Effector memory CD4-positive, alpha-beta T cell (primary cell): Measurements from ENCODE around the gene TTC39C.
A peak's percentile ranks its signal among the peaks of the same experiment; 100 is the strongest.

Experiments
- DNase-seq, 3 donors: peaks; one replicate each; pipeline ENCODE4 v3.0.0-alpha.2; 2020
- H3K27ac ChIP-seq: 2 replicates; pipeline ENCODE4 v1.7.0; 2013; ENCODE audit warnings: mild to moderate bottlenecking, low read length, moderate library complexity; ENCODE audit not compliant: insufficient read depth, poor library complexity, severe bottlenecking
- H3K27me3 ChIP-seq: replicated peaks from 2 replicates; pipeline ENCODE4 v1.7.0; 2013; ENCODE audit warnings: mild to moderate bottlenecking, low read length; ENCODE audit not compliant: insufficient read depth, control insufficient read depth, poor library complexity, severe bottlenecking
- H3K36me3 ChIP-seq: 2 replicates; pipeline ENCODE4 v1.7.0; 2013; ENCODE audit warnings: mild to moderate bottlenecking, low read length, moderate library complexity; ENCODE audit not compliant: control insufficient read depth, insufficient read depth
- H3K4me1 ChIP-seq: 2 replicates; pipeline ENCODE4 v1.7.0; 2013; ENCODE audit warnings: low read length, mild to moderate bottlenecking; ENCODE audit not compliant: control insufficient read depth, insufficient read depth, poor library complexity, severe bottlenecking
- H3K4me3 ChIP-seq: 2 replicates; pipeline ENCODE4 v1.7.0; 2013; ENCODE audit warnings: low read length, low read depth, mild to moderate bottlenecking; ENCODE audit not compliant: insufficient read depth, poor library complexity, severe bottlenecking
- H3K9me3 ChIP-seq: 2 replicates; pipeline ENCODE4 v1.7.0; 2013; ENCODE audit warnings: mild to moderate bottlenecking, low read length, moderate library complexity; ENCODE audit not compliant: control insufficient read depth

Gene TTC39C

DNA sequence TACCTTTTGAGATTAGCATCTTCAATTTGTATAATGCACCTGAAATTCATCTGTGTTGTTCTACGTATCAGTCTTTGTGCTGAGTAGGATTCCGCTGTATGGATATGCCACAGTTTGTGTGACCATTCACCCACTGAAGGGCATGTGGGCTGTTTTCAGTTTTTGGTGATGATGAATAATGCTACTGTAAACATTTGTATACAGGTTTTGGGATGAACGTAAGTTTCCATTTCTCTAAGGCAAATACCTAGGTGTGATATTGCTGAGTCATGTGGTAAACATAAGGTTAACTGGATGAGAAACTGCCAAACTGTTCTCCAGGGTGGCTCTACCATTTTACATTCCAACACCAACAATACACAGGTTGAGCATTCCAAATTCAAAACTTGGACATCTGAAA lies 159.4 kb downstream of the TTC39C start:
- H3K36me3 ChIP-seq: no peaks in the 10 kb centered on the region
- no peaks in the 10 kb centered on the region for H3K27me3 ChIP-seq
- no peak for DNase-seq
- H3K27ac ChIP-seq: no peak overlapping the region
- no peak overlapping the region for H3K4me3 ChIP-seq
- no peaks in the 10 kb centered on the region for H3K4me1 ChIP-seq
- H3K9me3 ChIP-seq: no peaks in the 10 kb centered on the region

DNA sequence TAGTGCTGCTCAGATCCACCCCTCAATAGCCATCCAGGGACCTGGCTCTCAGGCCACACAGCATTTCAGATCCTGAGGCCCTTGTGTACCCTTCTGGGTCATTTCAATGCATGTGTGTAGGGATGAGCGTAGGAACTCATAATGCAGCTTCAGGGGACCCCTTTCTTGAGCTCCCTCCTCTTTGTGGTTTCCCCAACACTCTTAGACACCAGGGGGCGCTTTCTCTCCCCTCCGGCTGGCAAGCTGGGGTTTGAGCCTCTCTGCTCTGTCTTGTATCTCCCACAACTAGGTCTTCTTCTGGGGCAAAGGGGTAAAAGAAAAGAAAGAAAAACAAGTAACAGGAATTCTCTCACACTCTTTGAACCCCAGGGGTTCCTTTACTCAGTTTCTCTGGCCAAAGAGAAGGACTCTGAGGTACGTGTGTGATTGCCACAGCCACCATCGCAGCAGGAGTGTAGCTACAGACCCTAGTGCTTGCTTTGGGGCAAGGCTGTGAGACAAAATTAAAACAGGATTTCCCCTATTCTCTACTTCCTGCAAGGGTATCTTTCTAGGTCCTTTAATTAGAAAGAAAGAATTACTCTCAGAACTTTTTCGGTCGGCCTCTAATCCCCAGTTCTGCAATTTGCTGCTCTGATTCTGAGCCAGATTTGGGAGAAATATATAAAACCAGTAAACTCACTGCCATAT lies 162.3 kb downstream of the TTC39C start:
- H3K4me1 ChIP-seq: no peaks in the 10 kb centered on the region
- no peaks in the 10 kb centered on the region for H3K9me3 ChIP-seq
- H3K27ac ChIP-seq: no peak overlapping the region
- no peaks in the 10 kb centered on the region for H3K36me3 ChIP-seq
- no peak overlapping the region for H3K4me3 ChIP-seq
- no peaks in the 10 kb centered on the region for H3K27me3 ChIP-seq
- peak in 1 of 3 donors; percentile 5 for DNase-seq

GRCh38 chr18:24177499-24178133 lies 163.1 kb downstream of the TTC39C start:
- no peak for DNase-seq
- no peaks in the 10 kb centered on the region for H3K9me3 ChIP-seq
- no peaks in the 10 kb centered on the region for H3K4me1 ChIP-seq
- no peak overlapping the region for H3K27ac ChIP-seq
- no peaks in the 10 kb centered on the region for H3K36me3 ChIP-seq
- no peaks in the 10 kb centered on the region for H3K27me3 ChIP-seq
- H3K4me3 ChIP-seq: no peak overlapping the region

GRCh38 chr18:24180048-24180447 lies 165.5 kb downstream of the TTC39C start:
- no peak overlapping the region for H3K27ac ChIP-seq
- H3K4me3 ChIP-seq: no peak overlapping the region
- H3K27me3 ChIP-seq: no peaks in the 10 kb centered on the region
- no peaks in the 10 kb centered on the region for H3K4me1 ChIP-seq
- H3K9me3 ChIP-seq: no peaks in the 10 kb centered on the region
- no peak for DNase-seq
- no peaks in the 10 kb centered on the region for H3K36me3 ChIP-seq

- no peaks in the 10 kb centered on the region for H3K9me3 ChIP-seq
- no peaks in the 10 kb centered on the region for H3K36me3 ChIP-seq
- no peak for DNase-seq
- H3K4me3 ChIP-seq: no peak overlapping the region
- H3K27ac ChIP-seq: no peak overlapping the region
- H3K27me3 ChIP-seq: no peaks in the 10 kb centered on the region
- H3K4me1 ChIP-seq: no peaks in the 10 kb centered on the region
These were observed 167.3 kb downstream of the TTC39C start for GRCh38 chr18:24181806-24182205.
